CD8-positive, alpha-beta memory T cell (primary cell): ENCODE data around the gene HS3ST3A1. TPM values are rescaled to one million over a fixed set of nuclear protein-coding genes. Genes with fewer than 3 reads are reported as not detected.
A peak's percentile ranks its signal among the peaks of the same experiment; 100 is the strongest.
"Not testable (repeated sequence)": the region's sequence is repeated elsewhere in the genome, so short reads cannot be mapped to it uniquely, and the experiment has no call there.

Experiments
- CTCF ChIA-PET: fragments of 350-600 bp; sonication (Branson Sonifier 250); formaldehyde crosslinking; loops from one replicate; lab custom pipeline; 2021; ENCODE audit warnings: antibody characterized with exemption; lab: Charles Lee
- POLR2A ChIA-PET: fragments of 350-600 bp; sonication (Branson Sonifier 250); formaldehyde crosslinking; loops from one replicate; lab custom pipeline; 2021; ENCODE audit warnings: antibody characterized with exemption; lab: Charles Lee
- DNase-seq, 5 donors: peaks; one replicate each; pipeline versions ENCODE4 v3.0.0 to v3.0.0-alpha.2; 2020 to 2022; ENCODE audit warnings: mixed read lengths in 1 of 5
- H3K27ac ChIP-seq: one replicate; pipeline ENCODE4 v1.7.0; 2013; ENCODE audit warnings: low read depth, mild to moderate bottlenecking, low read length, moderate library complexity
- H3K27me3 ChIP-seq: 2 replicates; pipeline ENCODE4 v1.7.0; 2013; ENCODE audit warnings: low read length, mild to moderate bottlenecking; ENCODE audit not compliant: insufficient read depth, poor library complexity, severe bottlenecking
- H3K36me3 ChIP-seq: 2 replicates; pipeline ENCODE4 v1.7.0; 2013; ENCODE audit warnings: mild to moderate bottlenecking, low read length, moderate library complexity; ENCODE audit not compliant: insufficient read depth
- H3K4me1 ChIP-seq: 2 replicates; pipeline ENCODE4 v1.7.0; 2013; ENCODE audit warnings: mild to moderate bottlenecking, low read length, moderate library complexity; ENCODE audit not compliant: insufficient read depth
- H3K4me3 ChIP-seq: 2 replicates; pipeline ENCODE4 v1.7.0; 2013; ENCODE audit warnings: mild to moderate bottlenecking, low read length
- H3K9me3 ChIP-seq: 2 replicates; pipeline ENCODE4 v1.7.0; 2013; ENCODE audit warnings: mild to moderate bottlenecking, low read length
- H3K27ac Mint-ChIP-seq, 8 donors: one replicate each; pipeline ENCODE4 v1.8.0; 2020 to 2021; ENCODE audit warnings: mixed read lengths in 8 of 8, mild to moderate bottlenecking in 6 of 8, inconsistent platforms in 3 of 8, moderate library complexity in 3 of 8
- H3K27me3 Mint-ChIP-seq, 2 donors: one replicate each; pipeline ENCODE4 v1.8.0; 2020 to 2021; ENCODE audit warnings: mixed read lengths in 2 of 2, mild to moderate bottlenecking in 1 of 2, moderate library complexity in 1 of 2
- H3K36me3 Mint-ChIP-seq, 3 donors: one replicate each; pipeline ENCODE4 v1.8.0; 2020 to 2021; ENCODE audit warnings: mixed read lengths in 3 of 3, inconsistent platforms in 1 of 3, mild to moderate bottlenecking in 1 of 3
- H3K4me1 Mint-ChIP-seq, 3 donors: one replicate each; pipeline ENCODE4 v1.8.0; 2020 to 2021; ENCODE audit warnings: mixed read lengths in 3 of 3, inconsistent platforms in 1 of 3, mild to moderate bottlenecking in 1 of 3
- H3K4me3 Mint-ChIP-seq, 7 donors: one replicate each; pipeline ENCODE4 v1.8.0; 2020 to 2021; ENCODE audit warnings: mixed read lengths in 7 of 7, mild to moderate bottlenecking in 6 of 7, moderate library complexity in 4 of 7, inconsistent platforms in 2 of 7
- H3K9me3 Mint-ChIP-seq, 5 donors: one replicate each; pipeline ENCODE4 v1.8.0; 2020 to 2022; ENCODE audit warnings: mixed read lengths in 5 of 5, mild to moderate bottlenecking in 3 of 5, moderate library complexity in 2 of 5, inconsistent platforms in 1 of 5
- polyA plus RNA-seq: library from polyadenylated mRNA; unstranded; fragments of 300-500 nt; fragmentation: Illumina TruSeq; gene quantifications from one replicate; pipeline ENCODE4 v1.2.3, GENCODE V29; 2021
- total RNA-seq, 2 experiments: library from RNA; stranded (reverse); gene quantifications; one replicate each; pipeline ENCODE4 v1.2.3, GENCODE V29; 2021

HS3ST3A1 gene
- total and polyA plus RNA-seq, 3 experiments from 2014 or later: 2.5 TPM; not detected in 2

DNA sequence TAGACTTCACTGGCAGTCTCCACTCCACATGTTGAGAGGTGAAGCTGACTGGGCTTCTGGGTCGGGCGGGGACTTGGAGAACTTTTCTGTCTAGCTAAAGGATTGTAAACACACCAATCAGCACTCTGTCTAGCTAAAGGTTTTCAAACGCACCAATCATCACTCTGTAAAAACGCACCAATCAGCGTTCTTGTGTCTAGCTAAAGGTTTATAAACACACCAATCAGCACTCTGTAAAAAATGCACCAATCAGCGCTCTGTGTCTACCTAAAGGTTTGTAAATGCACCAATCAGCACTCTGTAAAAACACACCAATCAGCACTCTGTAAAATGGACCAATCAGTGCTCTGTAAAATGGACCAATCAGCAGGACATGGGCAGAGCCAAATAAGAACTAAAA, 53.2 kb downstream of the HS3ST3A1 start:
- H3K27ac Mint-ChIP-seq, H3K4me3 Mint-ChIP-seq, H3K9me3 ChIP-seq, H3K4me3 ChIP-seq, H3K36me3 ChIP-seq, DNase-seq, H3K36me3 Mint-ChIP-seq, H3K27me3 Mint-ChIP-seq, CTCF ChIA-PET, H3K27ac ChIP-seq, H3K4me1 ChIP-seq, H3K27me3 ChIP-seq, H3K4me1 Mint-ChIP-seq, H3K9me3 Mint-ChIP-seq, POLR2A ChIA-PET: not testable (repeated sequence)

DNA sequence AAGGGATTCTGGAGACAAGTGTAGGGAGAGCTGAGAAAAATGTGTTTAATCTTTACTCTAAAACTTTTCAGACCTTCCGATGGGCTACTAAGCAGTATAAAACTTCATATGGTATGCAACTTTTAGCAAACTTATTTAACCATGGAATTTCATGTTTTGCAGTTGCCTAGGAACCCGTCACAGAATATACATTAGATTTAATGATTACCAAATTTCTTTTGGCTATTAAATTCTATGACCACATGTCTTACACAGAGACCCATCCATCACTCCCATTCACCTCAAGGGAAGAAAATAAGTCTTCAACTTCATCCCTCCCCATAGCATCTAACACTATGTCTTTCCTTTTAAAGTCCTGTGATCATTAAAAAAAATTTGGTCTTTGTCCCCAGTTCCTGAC, 54.9 kb downstream of the HS3ST3A1 start:
- Mint-ChIP-seq H3K4me1 (no peaks in the 10 kb centered on the region), H3K27me3 (peaks cover 7% of the 10 kb centered on the region in 2 donors), H3K9me3 (peaks cover 0 to 8% (median 3%) of the 10 kb centered on the region in 5 donors), H3K4me3 (no peak overlapping the region), H3K27ac (no peak overlapping the region), H3K36me3 (no peaks in the 10 kb centered on the region)
- Histone ChIP-seq H3K27ac (no peak overlapping the region), H3K27me3 (no peaks in the 10 kb centered on the region), H3K4me1 (no peaks in the 10 kb centered on the region), H3K36me3 (no peaks in the 10 kb centered on the region), H3K4me3 (no peak overlapping the region), H3K9me3 (no peaks in the 10 kb centered on the region)
- POLR2A ChIA-PET: no interaction called here
- CTCF ChIA-PET: no interaction called here
- DNase-seq: no peak

DNA sequence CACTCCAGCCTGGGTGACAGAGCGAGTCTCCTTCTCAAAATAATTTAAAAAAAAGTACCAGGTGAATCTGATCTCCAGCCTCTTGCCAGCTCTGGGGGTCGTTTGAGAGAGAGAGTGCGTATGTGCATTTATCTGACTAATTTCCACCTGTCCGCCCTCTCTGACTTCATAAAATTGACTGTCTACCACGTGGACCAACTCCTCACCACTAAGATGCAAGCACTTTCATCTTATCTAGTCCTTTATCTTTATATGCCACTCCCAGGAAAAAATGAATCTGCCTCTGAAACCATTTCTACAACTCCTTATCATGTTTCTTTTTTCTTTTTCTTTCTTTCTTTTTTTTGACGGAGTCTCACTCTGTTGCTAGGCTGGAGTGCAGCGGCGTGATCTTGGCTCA, 55.8 kb downstream of the HS3ST3A1 start:
- POLR2A ChIA-PET: no interaction called here
- no peaks in the 10 kb centered on the region for H3K36me3 ChIP-seq
- no peak overlapping the region for H3K27ac ChIP-seq

DNA sequence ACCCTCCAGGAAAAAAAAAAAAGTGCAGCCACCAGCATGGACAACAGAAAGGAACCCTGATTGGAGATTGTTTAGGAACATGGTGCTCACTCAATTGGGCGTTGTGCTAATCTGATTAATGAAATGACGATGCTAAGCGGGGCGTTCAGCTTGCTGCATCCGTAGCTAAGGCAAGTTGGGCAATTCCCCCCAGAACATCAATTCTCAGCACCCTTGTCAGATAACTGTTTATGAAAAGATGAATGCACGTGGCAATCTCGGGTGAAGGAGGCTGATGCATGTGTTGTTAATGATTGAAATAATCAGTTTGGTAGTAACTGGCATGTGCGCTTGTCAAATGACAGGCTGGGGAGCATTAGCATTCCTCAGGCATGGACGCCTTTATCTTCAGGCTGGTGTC, 57.0 kb downstream of the HS3ST3A1 start:
- H3K4me3 ChIP-seq: no peak overlapping the region
- ChIA-PET POLR2A (no interaction called here), CTCF (no interaction called here)
- no peak overlapping the region for H3K27ac ChIP-seq
- H3K27me3 ChIP-seq: no peaks in the 10 kb centered on the region
- Mint-ChIP-seq H3K36me3 (no peaks in the 10 kb centered on the region), H3K27ac (no peak overlapping the region), H3K4me3 (no peak overlapping the region), H3K4me1 (no peaks in the 10 kb centered on the region), H3K27me3 (peaks cover 7 to 13% of the 10 kb centered on the region in 2 donors), H3K9me3 (peaks cover 0 to 4% (median 0%) of the 10 kb centered on the region in 5 donors)
- DNase-seq: no peak
- H3K4me1 ChIP-seq: no peaks in the 10 kb centered on the region
- H3K9me3 ChIP-seq: no peaks in the 10 kb centered on the region
- H3K36me3 ChIP-seq: no peaks in the 10 kb centered on the region

More for the DNA sequence above, 55.8 kb downstream of the HS3ST3A1 start:
- Histone ChIP-seq H3K9me3 (no peaks in the 10 kb centered on the region), H3K4me1 (no peaks in the 10 kb centered on the region), H3K27me3 (no peaks in the 10 kb centered on the region), H3K4me3 (no peak overlapping the region)
- DNase-seq: no peak
- no peaks in the 10 kb centered on the region for H3K4me1 Mint-ChIP-seq
- H3K4me3 Mint-ChIP-seq: no peak overlapping the region
- peaks cover 0 to 9% (median 1%) of the 10 kb centered on the region in 5 donors for H3K9me3 Mint-ChIP-seq
- no peak overlapping the region for H3K27ac Mint-ChIP-seq
- CTCF ChIA-PET: no interaction called here
- no peaks in the 10 kb centered on the region for H3K36me3 Mint-ChIP-seq
- H3K27me3 Mint-ChIP-seq: peaks cover 7 to 9% of the 10 kb centered on the region in 2 donors

DNA sequence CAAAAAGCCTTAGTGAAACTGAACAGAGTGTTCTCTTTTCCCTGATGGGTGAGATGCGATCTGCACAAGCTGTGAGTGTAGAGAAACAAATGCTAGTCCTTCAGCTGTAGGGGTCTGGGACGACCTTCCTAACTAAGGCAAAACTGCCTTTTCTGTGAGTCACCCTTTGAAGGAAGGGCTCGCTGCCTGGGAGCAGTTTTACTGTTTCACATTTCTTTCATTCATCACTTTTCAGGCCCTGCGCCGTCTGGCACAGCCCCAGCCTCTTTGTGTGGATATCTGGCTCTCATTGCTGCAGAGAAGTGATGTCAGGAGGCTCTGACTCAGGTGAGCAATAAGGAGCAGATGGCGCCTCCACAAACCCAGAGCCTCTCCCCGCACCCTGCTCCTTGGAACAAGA, 57.4 kb downstream of the HS3ST3A1 start:
- H3K9me3 ChIP-seq: no peaks in the 10 kb centered on the region
- H3K27me3 ChIP-seq: no peaks in the 10 kb centered on the region
- Mint-ChIP-seq H3K27me3 (peaks cover 5 to 13% of the 10 kb centered on the region in 2 donors), H3K4me1 (no peaks in the 10 kb centered on the region), H3K9me3 (peaks cover 0 to 4% (median 0%) of the 10 kb centered on the region in 5 donors), H3K27ac (no peak overlapping the region), H3K36me3 (no peaks in the 10 kb centered on the region), H3K4me3 (no peak overlapping the region)
- ChIA-PET POLR2A (no interaction called here), CTCF (no interaction called here)
- no peaks in the 10 kb centered on the region for H3K36me3 ChIP-seq
- H3K27ac ChIP-seq: no peak overlapping the region
- no peaks in the 10 kb centered on the region for H3K4me1 ChIP-seq
- no peak overlapping the region for H3K4me3 ChIP-seq
- DNase-seq: no peak

DNA sequence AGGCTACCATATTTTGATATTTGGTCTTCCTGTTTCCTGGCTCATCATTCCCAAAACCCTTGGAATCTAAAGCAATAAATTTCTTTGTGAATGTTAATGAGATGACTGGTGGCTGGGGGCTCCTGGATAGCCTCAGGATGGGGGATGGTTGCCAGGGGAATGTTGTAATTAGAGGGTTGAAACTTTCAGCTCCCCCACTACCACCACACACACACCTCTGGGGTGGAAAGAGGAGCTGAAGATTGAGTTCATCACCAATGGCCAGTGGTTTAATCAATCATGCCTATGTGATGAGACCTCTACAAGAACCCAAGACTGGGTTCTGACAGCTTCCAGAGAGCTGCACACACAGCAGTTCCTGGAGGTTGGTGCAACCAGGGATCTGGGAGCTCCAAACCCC, 59.1 kb downstream of the HS3ST3A1 start:
- Histone ChIP-seq H3K4me1 (no peaks in the 10 kb centered on the region), H3K36me3 (no peaks in the 10 kb centered on the region), H3K4me3 (no peak overlapping the region), H3K27me3 (no peaks in the 10 kb centered on the region), H3K9me3 (no peaks in the 10 kb centered on the region), H3K27ac (no peak overlapping the region)
- CTCF ChIA-PET: no interaction called here
- POLR2A ChIA-PET: no interaction called here
- Mint-ChIP-seq H3K36me3 (no peaks in the 10 kb centered on the region), H3K27ac (no peak overlapping the region), H3K9me3 (peaks cover 0 to 1% (median 0%) of the 10 kb centered on the region in 5 donors), H3K27me3 (peaks cover 5 to 13% of the 10 kb centered on the region in 2 donors), H3K4me3 (no peak overlapping the region), H3K4me1 (no peaks in the 10 kb centered on the region)
- DNase-seq: no peak

DNA sequence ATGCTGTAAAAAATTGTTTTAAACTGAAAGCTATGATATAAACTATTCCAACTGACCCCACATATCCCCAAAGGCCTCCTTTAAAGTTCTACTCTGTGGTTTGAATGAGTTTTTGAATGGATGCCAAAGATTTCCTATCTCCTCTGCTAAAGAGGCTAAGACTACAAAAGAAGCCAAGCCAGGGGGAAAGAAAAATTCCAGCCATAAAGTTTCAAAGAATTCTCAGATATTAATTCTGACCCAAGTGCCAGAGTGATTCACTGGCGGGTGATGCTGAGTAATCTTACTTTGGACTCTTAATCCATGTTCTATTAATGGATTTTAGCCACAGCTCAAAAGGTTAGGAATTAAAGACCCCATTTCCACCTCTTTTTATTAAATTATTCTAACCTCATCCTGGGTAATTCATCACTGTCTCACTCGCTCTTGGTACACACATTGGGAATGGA, 60.7 kb downstream of the HS3ST3A1 start:
- POLR2A ChIA-PET: no interaction called here
- H3K4me1 Mint-ChIP-seq: no peaks in the 10 kb centered on the region

DNA sequence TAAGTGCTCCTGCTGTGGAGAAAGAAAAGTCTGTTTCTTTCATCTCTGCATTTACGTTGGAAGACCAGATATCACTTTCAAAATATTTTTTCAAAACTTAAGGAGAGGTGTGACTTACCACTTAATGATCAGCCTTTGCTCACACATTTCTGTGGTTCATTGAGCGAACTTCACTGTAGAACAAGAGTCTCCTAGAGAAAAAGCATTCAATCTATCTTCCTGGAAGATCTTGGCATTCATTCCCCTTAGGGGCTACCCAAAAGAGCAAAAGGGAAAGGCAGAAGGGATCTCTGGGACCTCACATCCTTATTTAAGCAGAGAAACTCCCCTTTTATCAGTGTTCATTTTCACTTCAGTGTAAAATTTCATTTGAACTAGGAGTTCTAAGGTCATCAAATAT, 61.2 kb downstream of the HS3ST3A1 start:
- Mint-ChIP-seq H3K27ac (no peak overlapping the region), H3K27me3 (peaks cover 2 to 9% of the 10 kb centered on the region in 2 donors), H3K4me1 (no peaks in the 10 kb centered on the region), H3K9me3 (peaks cover 0 to 1% (median 0%) of the 10 kb centered on the region in 5 donors), H3K4me3 (no peak overlapping the region), H3K36me3 (no peaks in the 10 kb centered on the region)
- Histone ChIP-seq H3K27me3 (no peaks in the 10 kb centered on the region), H3K36me3 (no peaks in the 10 kb centered on the region), H3K4me1 (no peaks in the 10 kb centered on the region), H3K4me3 (no peak overlapping the region), H3K27ac (no peak overlapping the region), H3K9me3 (no peaks in the 10 kb centered on the region)
- POLR2A ChIA-PET: no interaction called here
- DNase-seq: no peak
- CTCF ChIA-PET: no interaction called here

More for the DNA sequence above, 60.7 kb downstream of the HS3ST3A1 start:
- Mint-ChIP-seq H3K9me3 (peaks cover 0 to 1% (median 0%) of the 10 kb centered on the region in 5 donors), H3K36me3 (no peaks in the 10 kb centered on the region), H3K27me3 (peaks cover 2 to 9% of the 10 kb centered on the region in 2 donors), H3K4me3 (no peak overlapping the region), H3K27ac (no peak overlapping the region)
- Histone ChIP-seq H3K36me3 (no peaks in the 10 kb centered on the region), H3K4me1 (no peaks in the 10 kb centered on the region), H3K27me3 (no peaks in the 10 kb centered on the region), H3K9me3 (no peaks in the 10 kb centered on the region), H3K27ac (peak overlapping the region; percentile 51), H3K4me3 (no peak overlapping the region)
- CTCF ChIA-PET: no interaction called here
- no peak for DNase-seq
